GM12864 (cell line): ENCODE measurements around the gene NEMP2.
"Not testable (repeated sequence)": the region's sequence is repeated elsewhere in the genome, so short reads cannot be mapped to it uniquely, and the experiment has no call there.

Source experiments
- DNase-seq: peaks from one replicate; pipeline ENCODE4 v3.0.0-alpha.2; 2011; ENCODE audit warnings: low read depth
- H3K4me3 ChIP-seq: 2 replicates; pipeline ENCODE4 v1.5.1; 2011; ENCODE audit warnings: mild to moderate bottlenecking, low read depth, low read length, control low read depth
- CTCF ChIP-seq: IDR thresholded peaks from 2 replicates; pipeline ENCODE4 v1.5.1; 2011; ENCODE audit warnings: low read depth, mild to moderate bottlenecking, moderate library complexity, low read length, control low read depth, inconsistent platforms; ENCODE audit errors: missing control alignments

NEMP2 gene

DNA sequence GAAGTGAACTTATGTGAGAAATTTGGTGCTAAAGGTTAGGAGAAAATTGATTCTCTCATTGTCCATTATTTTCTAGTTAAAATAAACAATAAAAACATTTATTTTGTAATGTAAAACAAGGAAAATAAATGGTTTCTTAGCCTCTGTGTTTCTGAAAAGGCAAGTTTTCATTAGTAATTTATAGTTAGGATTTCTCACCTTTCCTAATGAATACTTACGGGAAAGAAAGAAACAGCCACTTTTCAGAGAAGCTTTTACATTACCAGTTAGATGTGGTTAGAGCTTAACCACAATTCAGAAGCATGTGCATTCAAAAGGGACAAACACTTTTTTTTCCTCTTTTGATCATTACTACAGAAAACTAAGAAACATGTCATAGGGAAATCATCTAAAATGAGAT lies 18.8 kb downstream of the NEMP2 start:
- no peak overlapping the region for H3K4me3 ChIP-seq
- no peak for TF ChIP-seq CTCF
- no peak for DNase-seq

DNA sequence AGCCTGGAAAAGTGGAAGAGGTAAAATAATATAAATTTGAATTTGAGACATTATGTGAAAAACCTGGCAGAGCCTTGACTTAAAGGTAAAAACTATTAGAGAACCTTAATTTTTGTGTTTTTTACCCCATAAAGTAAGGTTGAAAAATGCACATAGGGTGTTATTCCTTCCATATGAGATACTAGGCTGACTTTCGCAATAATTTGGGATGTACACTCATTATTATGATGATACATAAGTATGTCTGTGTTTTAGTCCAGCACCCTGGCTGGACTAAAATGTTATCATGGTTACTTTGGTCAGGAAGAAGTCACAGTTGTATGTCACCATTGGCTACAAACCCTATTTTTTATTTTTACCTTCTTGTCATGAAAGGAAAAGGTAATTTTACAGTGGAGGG lies 19.8 kb downstream of the NEMP2 start:
- DNase-seq, result no peak
- TF ChIP-seq CTCF, result no peak
- no peak overlapping the region for H3K4me3 ChIP-seq

DNA sequence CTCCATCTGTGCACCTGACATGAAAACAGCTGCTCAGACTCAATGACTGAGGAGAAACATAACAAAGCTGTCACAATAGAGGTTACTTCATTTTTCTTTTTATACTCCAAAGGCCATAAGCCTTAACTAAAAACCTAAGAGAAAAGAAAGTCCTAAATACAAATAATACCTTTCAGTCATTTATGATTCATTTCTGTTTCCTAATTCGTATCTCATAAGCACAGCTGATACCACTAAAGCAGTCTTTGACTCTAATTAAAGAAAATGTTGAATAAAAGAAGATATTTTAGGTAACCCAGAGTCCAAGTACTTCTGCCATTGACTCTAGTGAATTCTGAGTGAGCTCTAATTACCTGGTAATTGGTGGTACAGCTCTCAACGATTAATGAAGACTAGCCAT lies 20.6 kb downstream of the NEMP2 start:
- no peak overlapping the region for H3K4me3 ChIP-seq
- no peak for DNase-seq
- TF ChIP-seq CTCF, result no peak

- no peak for DNase-seq
These were observed 21.9 kb downstream of the NEMP2 start for GRCh38 chr2:190512539-190513095.

DNA sequence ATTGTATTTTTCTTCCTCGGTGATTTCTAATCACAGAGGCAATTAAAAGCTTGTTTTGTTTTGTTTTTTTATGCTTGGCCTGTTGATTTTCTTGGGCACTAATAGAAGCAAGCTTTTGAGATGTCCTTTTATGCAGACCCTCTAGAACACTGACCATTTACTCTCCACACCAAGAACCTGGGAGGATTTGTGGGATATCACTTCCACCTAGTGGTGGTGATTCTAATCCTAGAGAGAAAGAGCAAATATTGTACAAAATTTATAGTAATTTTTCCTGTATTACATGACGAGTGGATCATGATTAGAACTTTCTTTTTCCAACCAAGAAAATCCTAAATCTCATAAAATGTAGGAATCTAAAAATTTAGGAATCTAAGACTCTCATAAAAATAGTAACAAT lies 23.4 kb downstream of the NEMP2 start:
- no peak for DNase-seq
- TF ChIP-seq CTCF, result peak; percentile 21
- H3K4me3 ChIP-seq, result no peak overlapping the region

More at GRCh38 chr2:190512539-190513095, 21.9 kb downstream of the NEMP2 start:
- H3K4me3 ChIP-seq, result no peak overlapping the region
- no peak for TF ChIP-seq CTCF

GRCh38 chr2:190509895-190510294 lies 24.6 kb downstream of the NEMP2 start:
- not testable (repeated sequence) for H3K4me3 ChIP-seq, DNase-seq

DNA sequence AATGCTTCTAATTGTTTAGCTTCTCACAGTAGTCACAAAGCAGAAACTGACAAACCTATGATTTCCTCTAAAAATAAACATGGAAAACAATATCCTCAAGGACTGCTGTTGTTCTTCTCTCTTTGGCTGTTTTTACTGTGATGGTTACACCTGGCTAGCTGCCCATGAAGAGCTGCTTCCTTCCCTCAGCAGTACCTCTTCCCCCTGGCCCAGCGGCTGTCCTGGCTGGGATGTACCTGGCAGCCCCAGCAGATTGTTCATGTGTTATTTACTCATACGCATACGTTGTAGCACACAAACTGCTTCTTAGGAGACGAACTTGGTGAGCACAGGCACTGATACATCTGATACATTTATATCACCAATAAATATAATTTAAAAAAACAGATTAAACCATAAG lies 27.4 kb downstream of the NEMP2 start:
- no peak overlapping the region for H3K4me3 ChIP-seq
- TF ChIP-seq CTCF, result no peak
- DNase-seq, result no peak
